GM04503 (cell line): Measurements from ENCODE around the gene SLC26A3.

Experiments used
- DNase-seq: peaks from one replicate; pipeline ENCODE4 v3.0.0-alpha.2; 2012; ENCODE audit warnings: low read depth

The SLC26A3 gene

DNA sequence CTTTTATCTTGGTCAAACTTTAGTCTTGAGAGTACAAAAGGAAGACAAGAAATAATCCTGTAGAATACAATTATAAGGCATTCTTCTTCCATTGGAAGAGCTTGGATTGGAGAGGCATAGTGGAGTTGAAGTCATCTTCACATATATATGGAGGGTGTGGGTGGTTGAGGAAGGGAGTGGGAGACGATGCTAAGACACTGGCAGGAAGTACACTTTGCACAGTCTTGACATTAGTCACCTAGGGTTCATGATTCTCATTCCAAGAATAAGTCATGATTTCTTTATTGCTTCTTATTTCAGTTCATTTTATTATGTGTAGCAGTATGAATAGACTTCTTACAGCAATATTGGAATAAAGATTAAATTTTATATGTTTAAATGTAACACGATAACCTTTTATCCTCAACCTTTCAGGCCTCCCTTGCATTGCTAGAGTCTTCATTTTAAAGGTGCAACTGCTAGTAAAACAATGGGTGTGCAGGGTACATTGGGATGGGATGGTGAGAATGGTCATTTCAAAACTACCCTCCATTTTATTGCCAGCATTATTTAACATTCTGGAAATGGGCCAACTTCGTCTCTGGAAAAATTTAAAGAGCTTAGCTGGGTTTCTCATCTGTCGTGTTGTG is 12.3 kb upstream of the SLC26A3 start:
- DNase-seq: no peak

- DNase-seq: no peak
Observed at GRCh38 chr7:107813524-107813923, 10.5 kb upstream of the SLC26A3 start.

DNA sequence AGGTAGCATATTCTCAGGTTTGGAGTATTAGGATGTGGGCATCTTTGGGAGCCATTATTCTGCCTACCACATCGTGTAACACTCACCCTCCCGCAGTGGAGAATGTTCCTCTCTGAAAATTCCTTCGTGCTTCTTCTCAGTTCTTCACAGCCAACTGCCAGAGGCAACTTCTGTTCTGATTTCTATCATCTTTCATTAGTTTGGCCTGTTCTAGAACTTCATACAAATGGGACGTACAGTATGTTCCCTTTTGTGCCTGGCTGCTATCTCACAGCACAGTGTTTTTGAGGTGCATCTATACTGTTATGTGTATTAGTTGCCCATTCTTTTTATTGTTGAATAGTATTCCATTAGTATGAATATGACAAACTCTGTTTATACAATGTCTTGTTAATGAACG is 8.9 kb upstream of the SLC26A3 start:
- no peak for DNase-seq

GRCh38 chr7:107810626-107811025 is 7.6 kb upstream of the SLC26A3 start:
- DNase-seq: no peak

- DNase-seq: no peak
Observed at GRCh38 chr7:107809179-107809578, 6.2 kb upstream of the SLC26A3 start.

DNA sequence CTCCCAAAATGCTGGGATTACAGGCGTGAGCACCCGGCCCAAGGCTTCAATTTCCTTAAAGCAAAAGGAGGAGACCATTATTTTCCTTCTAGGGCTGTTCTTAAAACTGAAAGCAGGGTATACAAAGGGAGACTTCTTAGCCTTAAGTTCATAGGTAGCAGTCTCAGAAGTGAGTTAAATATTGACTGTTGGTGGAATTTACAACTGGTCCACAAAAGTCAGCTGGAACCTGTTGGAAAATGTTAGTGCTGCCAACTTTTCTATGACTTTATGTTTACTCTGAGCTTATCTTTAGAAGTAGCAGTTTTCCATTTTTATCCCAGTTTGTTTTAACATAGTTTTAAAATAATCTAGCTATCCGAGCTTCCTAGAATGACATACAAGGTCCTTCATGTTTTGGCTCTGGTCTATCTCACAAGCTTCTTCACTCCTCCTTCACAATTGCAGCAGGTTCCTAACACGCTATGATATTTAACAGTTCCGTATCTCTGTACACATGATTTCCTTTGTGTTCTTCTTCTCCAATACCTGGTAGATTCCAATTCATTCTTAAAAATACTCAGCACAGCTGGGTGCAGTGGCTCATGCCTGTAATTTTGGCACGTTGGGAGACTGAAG is 3.3 kb downstream of the SLC26A3 start:
- no peak for DNase-seq

GRCh38 chr7:107792364-107792763 is 10.7 kb downstream of the SLC26A3 start:
- DNase-seq: no peak

DNA sequence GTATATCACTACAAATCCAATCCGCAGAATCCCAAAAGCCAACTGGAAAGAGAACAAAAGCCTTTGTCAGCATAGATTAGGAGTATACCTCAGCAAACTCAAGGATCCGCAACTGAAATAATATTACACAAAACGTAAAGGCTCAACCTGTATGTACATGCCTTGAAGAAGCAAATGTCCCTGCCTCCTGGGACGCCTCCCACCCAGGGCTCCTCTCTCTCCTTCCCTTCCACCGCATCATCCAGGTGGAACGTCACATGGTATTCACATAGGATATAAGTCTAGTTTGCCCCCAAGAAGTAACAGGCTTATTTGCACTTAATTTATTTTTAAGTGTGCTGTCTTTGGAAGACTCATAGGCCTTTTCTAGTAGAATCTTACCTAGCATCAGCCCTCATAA is 13.4 kb downstream of the SLC26A3 start:
- DNase-seq: no peak

GRCh38 chr7:107788662-107789061 is 14.4 kb downstream of the SLC26A3 start:
- DNase-seq: no peak

DNA sequence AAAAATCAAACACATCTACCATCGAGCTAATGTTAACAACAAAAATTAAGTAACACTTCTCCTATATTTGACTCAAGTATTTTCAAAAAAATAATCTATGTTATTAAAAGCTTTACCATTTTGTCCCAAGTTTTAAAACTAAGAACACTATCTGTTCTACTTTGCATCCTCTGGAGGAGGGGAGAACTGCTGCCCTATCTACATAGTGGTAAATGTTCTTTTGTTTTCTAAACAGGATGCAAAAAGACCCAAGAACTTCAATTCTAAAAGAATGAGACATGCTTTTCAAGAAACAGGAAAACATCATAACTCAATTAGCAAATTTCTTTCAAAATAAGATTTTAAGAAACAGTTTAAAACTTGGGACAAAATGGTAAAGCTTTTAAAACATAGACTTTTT is 14.8 kb downstream of the SLC26A3 start:
- DNase-seq: no peak

GRCh38 chr7:107785926-107786325 is 17.1 kb downstream of the SLC26A3 start:
- no peak for DNase-seq

DNA sequence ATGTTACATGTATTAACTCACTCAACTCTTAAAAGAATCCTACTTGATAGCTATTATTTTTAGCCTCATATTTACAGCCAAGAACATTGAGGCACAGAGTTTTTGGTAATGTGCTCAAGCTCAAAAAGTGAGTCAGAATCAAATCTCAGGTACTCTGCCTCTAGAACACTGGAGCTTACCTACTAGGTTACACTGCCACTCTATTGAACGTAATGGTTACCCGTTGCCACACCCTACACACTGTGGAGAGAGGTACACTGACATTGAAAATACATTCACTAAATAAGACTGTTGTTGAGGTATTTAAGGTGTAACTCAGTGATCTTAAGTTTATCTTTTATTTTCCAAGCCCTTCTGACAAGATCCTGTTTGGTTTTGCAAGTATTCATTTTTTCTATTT is 17.9 kb downstream of the SLC26A3 start:
- no peak for DNase-seq

DNA sequence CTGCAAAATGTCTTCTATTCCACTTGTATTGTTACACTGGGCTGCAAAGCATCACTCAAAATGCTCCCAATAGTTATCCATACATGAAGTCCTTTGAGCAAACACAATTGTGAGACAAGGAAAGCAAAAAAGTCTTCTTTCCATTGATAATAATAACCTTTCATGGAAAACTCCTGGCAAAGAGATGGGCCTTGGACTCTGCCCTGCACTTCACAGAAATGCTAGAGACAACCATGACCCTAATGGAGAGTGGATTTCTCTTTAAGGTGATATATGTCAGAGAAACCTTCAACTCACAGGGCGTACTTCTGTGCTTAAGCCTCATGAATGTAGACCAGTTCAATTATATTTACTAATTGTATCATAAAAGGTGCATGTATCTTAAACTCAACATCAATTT is 19.4 kb downstream of the SLC26A3 start:
- no peak for DNase-seq

DNA sequence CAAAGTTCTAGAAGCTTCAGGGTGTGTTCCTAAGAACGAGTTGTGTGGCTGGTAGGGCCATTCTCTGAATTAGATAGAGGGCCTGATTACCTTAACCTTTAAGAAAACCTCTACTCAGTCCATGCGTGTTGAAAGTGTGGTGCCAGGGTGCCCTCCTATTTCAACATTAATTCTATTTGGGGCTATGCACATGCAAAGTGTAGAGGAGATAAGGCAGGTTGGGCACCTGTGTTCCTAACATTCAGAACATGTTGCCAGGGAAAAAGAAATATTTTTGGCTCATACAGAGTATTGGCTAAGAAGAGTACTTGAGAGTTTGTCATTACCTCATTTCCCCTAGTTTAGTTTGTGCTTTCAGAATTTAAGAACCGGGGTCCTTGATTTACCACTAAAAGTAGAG is 20.6 kb downstream of the SLC26A3 start:
- no peak for DNase-seq

DNA sequence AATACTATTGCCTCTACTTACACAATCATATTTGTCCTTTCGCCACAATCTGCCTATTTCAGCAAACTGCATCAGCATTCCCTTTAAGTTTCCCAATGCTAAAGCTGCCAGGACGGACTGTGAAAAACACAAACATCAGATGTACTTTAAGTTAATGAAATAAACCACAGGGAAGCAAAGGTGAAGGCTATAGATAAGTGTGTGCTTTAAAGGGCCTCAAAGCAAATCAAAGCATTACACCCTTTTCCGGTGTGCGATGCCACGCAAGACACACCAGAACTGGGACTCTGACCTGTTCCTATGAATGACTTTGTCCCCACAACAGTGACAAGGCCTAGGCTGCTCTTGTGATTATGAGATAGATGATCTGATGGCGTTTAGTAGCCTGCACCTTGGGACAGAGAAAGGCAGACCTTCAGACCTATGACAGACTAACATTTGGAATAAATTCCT is 23.4 kb downstream of the SLC26A3 start:
- DNase-seq: no peak

- DNase-seq: no peak
Observed at GRCh38 chr7:107778283-107778682, 24.7 kb downstream of the SLC26A3 start.

DNA sequence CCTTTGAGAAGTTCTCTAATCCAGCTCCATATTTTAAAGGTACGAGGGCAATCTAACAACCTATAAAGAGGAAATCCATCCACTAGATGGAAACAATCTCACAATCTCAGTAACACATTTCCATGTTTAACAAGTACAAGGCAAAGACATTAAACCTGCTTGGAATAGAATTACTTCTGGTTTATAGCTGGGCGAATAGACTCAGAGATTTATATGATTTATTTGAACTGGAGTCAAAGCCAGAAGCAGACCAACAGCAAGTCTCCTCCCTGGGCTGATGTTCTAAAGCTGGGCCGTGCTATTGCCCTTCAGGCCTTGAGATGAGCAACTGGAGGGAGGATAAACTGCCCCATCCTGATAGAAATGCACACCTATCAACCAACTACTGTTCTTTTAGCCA is 25.3 kb downstream of the SLC26A3 start:
- DNase-seq: no peak

GRCh38 chr7:107773027-107773426 is 30.0 kb downstream of the SLC26A3 start:
- no peak for DNase-seq

GRCh38 chr7:107768263-107768662 is 34.8 kb downstream of the SLC26A3 start:
- DNase-seq: no peak

DNA sequence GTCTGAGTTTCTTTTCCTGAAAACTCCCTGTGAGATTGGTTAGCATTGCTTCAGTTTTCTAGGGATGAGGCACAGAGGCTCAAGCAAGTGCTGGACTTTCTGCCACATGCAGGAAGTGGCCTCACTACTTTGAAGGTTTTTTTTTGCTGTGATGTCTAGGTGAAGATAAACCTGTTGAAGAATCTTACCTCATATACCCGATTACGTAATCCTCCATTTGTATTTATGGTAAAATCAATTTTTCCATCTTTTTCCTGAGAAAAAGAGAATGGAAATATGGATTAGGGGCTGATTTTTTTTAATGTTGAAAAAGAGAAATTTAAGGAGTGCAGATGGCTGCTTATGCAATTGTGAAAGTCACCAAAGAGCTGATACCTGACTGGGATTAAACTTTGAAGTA is 35.6 kb downstream of the SLC26A3 start:
- no peak for DNase-seq

DNA sequence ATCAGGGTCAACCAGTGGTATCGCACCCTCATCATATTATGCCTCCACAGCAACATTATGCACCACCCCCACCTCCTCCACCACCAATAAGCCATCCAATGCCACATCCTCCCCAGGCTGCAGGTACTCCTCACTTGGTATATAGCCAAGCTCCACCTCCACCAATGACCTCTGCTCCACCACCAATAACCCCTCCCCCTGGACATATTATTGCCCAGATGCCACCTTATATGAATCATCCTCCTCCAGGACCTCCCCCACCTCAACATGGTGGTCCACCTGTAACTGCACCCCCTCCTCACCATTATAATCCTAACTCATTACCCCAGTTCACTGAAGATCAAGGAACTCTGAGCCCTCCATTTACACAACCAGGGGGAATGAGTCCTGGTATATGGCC is 44.4 kb downstream of the SLC26A3 start:
- DNase-seq: no peak

DNA sequence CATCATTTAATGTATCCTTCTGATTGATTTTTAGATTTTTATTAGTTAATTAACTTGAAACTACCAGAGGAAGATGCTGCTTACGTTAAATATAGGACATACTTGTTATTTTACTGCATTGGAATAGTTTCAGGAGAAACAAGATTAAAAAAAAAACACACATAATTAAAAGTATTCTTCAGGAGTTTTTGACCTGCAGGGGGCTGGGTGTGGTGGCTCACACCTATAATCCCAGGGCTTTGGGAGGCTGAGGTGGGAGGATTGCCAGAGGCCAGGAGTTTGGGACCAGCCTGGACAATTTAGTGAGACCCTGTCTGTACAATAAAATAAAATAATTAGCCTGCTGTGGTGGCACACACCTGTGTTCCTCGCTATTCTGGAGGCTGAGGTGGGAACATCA is 48.4 kb downstream of the SLC26A3 start:
- DNase-seq: no peak

GRCh38 chr7:107751113-107751512 is 51.9 kb downstream of the SLC26A3 start:
- DNase-seq: no peak

- no peak for DNase-seq
Observed at GRCh38 chr7:107746006-107746405, 57.0 kb downstream of the SLC26A3 start.
